Esophagus mucosa (tissue), 1 donor: ENCODE results near the gene HBE1. TPM values are rescaled to one million over a fixed set of nuclear protein-coding genes. Genes with fewer than 3 reads are reported as not detected.

Experiments
- ATAC-seq: fragments of 200-7000 bp; cut with Tn5 transposase; one replicate; pipeline ENCODE4 v1.9.1; 2020
- total RNA-seq: library from RNA; stranded (reverse); gene quantifications from one replicate; pipeline ENCODE4 v1.2.4, GENCODE V29; 2023
- donor health status: DM: yes; HTN: yes; CAD: no.

HBE1 gene
- total RNA-seq, 1 donor from 2014 or later, result not detected

GRCh38 chr11:5232176-5232575 is 37.6 kb downstream of the HBE1 start:
- no peak for ATAC-seq

- ATAC-seq, result no peak
Observed at GRCh38 chr11:5231111-5231510, 38.6 kb downstream of the HBE1 start.

- no peak for ATAC-seq
Observed at GRCh38 chr11:5230266-5230665, 39.5 kb downstream of the HBE1 start.

- no peak for ATAC-seq
Observed at GRCh38 chr11:5229796-5230195, 39.9 kb downstream of the HBE1 start.

- no peak for ATAC-seq
Observed at GRCh38 chr11:5229356-5229755, 40.4 kb downstream of the HBE1 start.

GRCh38 chr11:5228124-5228523 is 41.6 kb downstream of the HBE1 start:
- no peak for ATAC-seq

- no peak for ATAC-seq
Observed at GRCh38 chr11:5227681-5228080, 42.1 kb downstream of the HBE1 start.

GRCh38 chr11:5226732-5227310 is 42.9 kb downstream of the HBE1 start, which contains the start of gene HBB:
TSS of gene HBB (minus strand) at chr11:5227071. CDS start at chr11:5227021, 50 bp downstream.
- ATAC-seq, result no peak

- ATAC-seq, result no peak
Observed at GRCh38 chr11:5225480-5225871, 44.3 kb downstream of the HBE1 start.

- ATAC-seq, result no peak
Observed at GRCh38 chr11:5224538-5225479, 44.9 kb downstream of the HBE1 start.

- no peak for ATAC-seq
Observed at GRCh38 chr11:5223686-5224085, 46.1 kb downstream of the HBE1 start.

- ATAC-seq, result no peak
Observed at GRCh38 chr11:5223146-5223545, 46.6 kb downstream of the HBE1 start.

Other genes starting within 250 kb of the HBE1 start
- gene OR52J3, start 223.4 kb downstream of the HBE1 start, total RNA-seq, result not detected
- gene OR52E2, start 210.3 kb downstream of the HBE1 start, total RNA-seq, result not detected
- not detected for gene OR52E1, start 200.4 kb downstream of the HBE1 start, total RNA-seq
- not detected for gene OR52A5, start 131.6 kb downstream of the HBE1 start, total RNA-seq
- gene OR52A1, start 115.2 kb downstream of the HBE1 start, total RNA-seq, result not detected
- not detected for gene OR51V1, start 69.3 kb downstream of the HBE1 start, total RNA-seq
- gene HBB, start 42.9 kb downstream of the HBE1 start, total RNA-seq, result 20.2 TPM
- gene HBD, start 35.5 kb downstream of the HBE1 start, total RNA-seq, result not detected
- not detected for gene HBG1, start 20.1 kb downstream of the HBE1 start, total RNA-seq
- gene HBG2, start 15.2 kb downstream of the HBE1 start, total RNA-seq, result not detected
- not detected for gene OR51B4, start 32.0 kb upstream of the HBE1 start, total RNA-seq
- gene OR51B2, start 54.4 kb upstream of the HBE1 start, total RNA-seq, result not detected
- gene OR51B5, start 73.6 kb upstream of the HBE1 start, total RNA-seq, result not detected
- not detected for gene OR51B6, start 81.6 kb upstream of the HBE1 start, total RNA-seq
- gene OR51M1, start 113.9 kb upstream of the HBE1 start, total RNA-seq, result not detected
- gene OR51Q1, start 152.2 kb upstream of the HBE1 start, total RNA-seq, result not detected
- not detected for gene OR51I1, start 171.6 kb upstream of the HBE1 start, total RNA-seq
- not detected for gene OR51I2, start 179.4 kb upstream of the HBE1 start, total RNA-seq
- not detected for gene OR52D1, start 218.7 kb upstream of the HBE1 start, total RNA-seq
- gene UBQLN3, start 240.0 kb upstream of the HBE1 start, total RNA-seq, result not detected
- 0.08 TPM for gene UBQLNL, start 246.8 kb upstream of the HBE1 start, total RNA-seq